ENCODE measurements around the gene LCE4A.

DNA sequence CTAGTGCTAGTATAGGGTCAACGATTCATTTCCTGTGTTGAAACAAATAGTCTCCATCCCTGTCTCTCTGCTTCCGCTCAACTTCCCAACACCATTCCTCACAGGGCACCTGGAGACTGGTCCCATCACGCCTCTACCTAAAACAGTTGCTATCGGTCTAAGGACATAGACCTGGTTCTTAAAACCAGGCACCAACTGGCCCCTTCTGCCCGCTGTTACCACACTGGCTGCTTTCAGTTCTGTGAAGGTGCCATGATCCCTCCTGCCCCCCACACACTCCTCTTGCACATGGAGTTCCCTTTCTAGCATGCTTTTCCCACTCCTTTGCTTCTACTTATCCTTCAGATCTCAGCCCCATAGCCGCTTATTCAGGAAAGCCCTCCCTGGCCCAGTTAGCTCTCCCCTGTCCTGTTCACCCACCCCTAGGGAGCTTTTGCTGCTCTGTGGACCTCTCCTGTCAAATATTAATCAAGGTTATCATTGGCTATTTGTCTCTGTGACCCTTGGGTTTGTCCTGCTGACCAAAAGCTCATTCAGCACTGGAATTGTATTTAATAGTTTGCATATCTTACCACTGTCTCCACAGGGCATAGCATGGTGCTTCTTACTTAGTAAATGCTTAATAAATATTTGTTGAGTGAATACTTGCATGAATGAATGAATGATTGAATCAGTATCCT lies 37.9 kb downstream of the LCE4A start:
- TF ChIP-seq CTCF (IDR thresholded peaks at IDR 0.05; ENCODE audit: low read depth, low read length, poor library complexity, severe bottlenecking), result no peak
- TF ChIP-seq EZH2phosphoT487 (IDR thresholded peaks at IDR 0.05; ENCODE audit: borderline replicate concordance, low read length), result no peak

Measured in DOHH2 (cell line).